ES-I3 (cell line): ENCODE data around the gene HEXIM1.

Experiments used
- H3K36me3 ChIP-seq: 2 replicates; pipeline ENCODE4 v1.6.1; 2013; ENCODE audit warnings: mild to moderate bottlenecking, low read length, control low read depth, moderate library complexity; ENCODE audit not compliant: insufficient read depth
- H3K4me1 ChIP-seq: 2 replicates; pipeline ENCODE4 v1.6.1; 2013; ENCODE audit warnings: mild to moderate bottlenecking, control low read depth, low read length; ENCODE audit not compliant: insufficient read depth
- H3K9ac ChIP-seq: 2 replicates; pipeline ENCODE4 v1.6.1; 2013; ENCODE audit warnings: low read depth, mild to moderate bottlenecking, low read length, moderate library complexity
- H3K9me3 ChIP-seq: 2 replicates; pipeline ENCODE4 v1.6.1; 2013; ENCODE audit warnings: mild to moderate bottlenecking, low read length, moderate library complexity; ENCODE audit not compliant: control insufficient read depth, insufficient read depth

HEXIM1 gene

GRCh38 chr17:45108051-45108450, 40.2 kb upstream of the HEXIM1 start:
- H3K4me1 ChIP-seq: no peaks in the 10 kb centered on the region
- no peak overlapping the region for H3K9ac ChIP-seq
- H3K36me3 ChIP-seq: peaks cover 36% of the 10 kb centered on the region
- no peaks in the 10 kb centered on the region for H3K9me3 ChIP-seq

- Histone ChIP-seq H3K9me3 (no peaks in the 10 kb centered on the region), H3K4me1 (no peaks in the 10 kb centered on the region), H3K9ac (no peak overlapping the region), H3K36me3 (peaks cover 29% of the 10 kb centered on the region)
Measured at GRCh38 chr17:45108595-45109521, 39.4 kb upstream of the HEXIM1 start.

- Histone ChIP-seq H3K4me1 (no peaks in the 10 kb centered on the region), H3K9me3 (no peaks in the 10 kb centered on the region), H3K36me3 (peaks cover 11% of the 10 kb centered on the region), H3K9ac (no peak overlapping the region)
Measured at GRCh38 chr17:45110676-45111611, 37.3 kb upstream of the HEXIM1 start.

GRCh38 chr17:45111850-45112249, 36.4 kb upstream of the HEXIM1 start:
- Histone ChIP-seq H3K9ac (no peak overlapping the region), H3K36me3 (peaks cover 4% of the 10 kb centered on the region), H3K4me1 (peaks cover 4% of the 10 kb centered on the region; the same call in 1 of the 2 replicates), H3K9me3 (no peaks in the 10 kb centered on the region)

- no peaks in the 10 kb centered on the region for H3K9me3 ChIP-seq
- H3K4me1 ChIP-seq: peaks cover 4% of the 10 kb centered on the region; the same call in 1 of the 2 replicates
- H3K36me3 ChIP-seq: peaks cover 4% of the 10 kb centered on the region; the same call in 1 of the 2 replicates
- H3K9ac ChIP-seq: no peak overlapping the region
Measured at GRCh38 chr17:45112559-45113423, 35.5 kb upstream of the HEXIM1 start.

GRCh38 chr17:45113424-45113754, 34.9 kb upstream of the HEXIM1 start:
- Histone ChIP-seq H3K36me3 (no peaks in the 10 kb centered on the region; the same call in 1 of the 2 replicates), H3K9ac (no peak overlapping the region), H3K4me1 (peaks cover 4% of the 10 kb centered on the region; the same call in 1 of the 2 replicates), H3K9me3 (no peaks in the 10 kb centered on the region)

- Histone ChIP-seq H3K9ac (no peak overlapping the region), H3K36me3 (no peaks in the 10 kb centered on the region; the same call in 1 of the 2 replicates), H3K9me3 (no peaks in the 10 kb centered on the region), H3K4me1 (peaks cover 4% of the 10 kb centered on the region; the same call in 1 of the 2 replicates)
Measured at GRCh38 chr17:45114117-45114932, 34.0 kb upstream of the HEXIM1 start.

GRCh38 chr17:45115015-45115625, 33.2 kb upstream of the HEXIM1 start:
- Histone ChIP-seq H3K9ac (no peak overlapping the region), H3K4me1 (peaks cover 4% of the 10 kb centered on the region; the same call in 1 of the 2 replicates), H3K36me3 (no peaks in the 10 kb centered on the region; the same call in none of the 2 replicates), H3K9me3 (no peaks in the 10 kb centered on the region)

- no peaks in the 10 kb centered on the region; the same call in none of the 2 replicates for H3K36me3 ChIP-seq
- no peak overlapping the region for H3K9ac ChIP-seq
- H3K9me3 ChIP-seq: no peaks in the 10 kb centered on the region
- H3K4me1 ChIP-seq: peaks cover 4% of the 10 kb centered on the region; the same call in 1 of the 2 replicates
Measured at GRCh38 chr17:45115871-45116270, 32.4 kb upstream of the HEXIM1 start.

- no peaks in the 10 kb centered on the region for H3K9me3 ChIP-seq
- no peaks in the 10 kb centered on the region; the same call in none of the 2 replicates for H3K36me3 ChIP-seq
- H3K4me1 ChIP-seq: peaks cover 4% of the 10 kb centered on the region; the same call in 1 of the 2 replicates
- H3K9ac ChIP-seq: no peak overlapping the region
Measured at GRCh38 chr17:45116434-45117016, 31.8 kb upstream of the HEXIM1 start.

- H3K4me1 ChIP-seq: peaks cover 5% of the 10 kb centered on the region; the same call in 1 of the 2 replicates
- no peak overlapping the region for H3K9ac ChIP-seq
- no peaks in the 10 kb centered on the region for H3K9me3 ChIP-seq
- no peaks in the 10 kb centered on the region; the same call in none of the 2 replicates for H3K36me3 ChIP-seq
Measured at GRCh38 chr17:45117334-45117733, 30.9 kb upstream of the HEXIM1 start.

- H3K36me3 ChIP-seq: no peaks in the 10 kb centered on the region; the same call in none of the 2 replicates
- peaks cover 12% of the 10 kb centered on the region; the same call in 1 of the 2 replicates for H3K4me1 ChIP-seq
Measured at GRCh38 chr17:45117848-45118646, 30.2 kb upstream of the HEXIM1 start.

More at GRCh38 chr17:45117848-45118646, 30.2 kb upstream of the HEXIM1 start:
- Histone ChIP-seq H3K9ac (no peak overlapping the region), H3K9me3 (no peaks in the 10 kb centered on the region)
